NCI-H2227 treated with DMSO at 0.1 percent for 48 hours (cell line): ENCODE results near the gene TRMT2A.

ENCODE experiments used
- DNase-seq: peaks from one replicate; lab custom pipeline; 2025; lab: John Stamatoyannopoulos, UW

Gene TRMT2A

DNA sequence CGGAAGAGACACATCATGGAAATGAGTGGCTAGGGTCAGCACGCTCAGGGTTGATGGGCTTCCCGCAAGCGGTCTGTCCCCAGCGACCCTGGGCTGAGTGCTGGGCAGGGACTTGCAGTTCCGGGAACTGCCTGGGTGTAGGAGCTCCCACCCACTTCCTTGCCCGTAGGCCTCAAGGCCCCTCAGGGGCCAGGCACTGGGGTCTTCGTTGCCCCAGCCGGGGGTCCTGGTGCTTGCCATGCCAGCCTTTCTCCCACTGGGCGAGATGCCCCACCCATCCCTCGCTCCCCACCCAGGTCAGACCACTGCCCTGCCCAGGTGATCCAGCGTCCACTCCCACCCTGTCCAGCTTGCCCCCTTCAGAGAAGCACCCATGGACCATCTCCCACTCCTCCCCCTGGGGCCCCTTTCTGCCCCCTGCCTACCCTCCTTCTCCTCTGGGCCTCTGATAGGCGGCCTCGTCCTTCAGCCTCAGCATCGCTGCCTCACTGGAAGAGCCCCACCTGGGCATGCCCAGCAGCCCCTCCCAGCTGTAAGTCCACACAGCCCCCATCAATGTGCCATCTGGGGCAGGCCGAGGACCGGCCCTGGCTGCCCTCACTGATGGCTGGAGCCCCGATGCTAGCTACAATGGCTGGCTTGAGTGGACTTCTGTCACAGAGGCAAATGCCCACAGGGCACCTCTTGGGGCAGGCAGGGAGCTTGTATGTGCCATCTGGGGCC is 54.8 kb downstream of the TRMT2A start:
- no peak for DNase-seq
